Measurements from ENCODE around the gene ACOXL. TPM values are rescaled to one million over a fixed set of nuclear protein-coding genes. Genes with fewer than 3 reads are reported as not detected.
A peak's percentile ranks its signal among the peaks of the same experiment; 100 is the strongest.

The ACOXL gene
- total RNA-seq, 4 donors from 2014 or later = 0.55 to 5.2 (median 1.1) TPM; not detected in 1

GRCh38 chr2:110858135-110858725, 125.9 kb downstream of the ACOXL start:
- in situ Hi-C loops (cut with MboI; ENCODE audit: low pct_ligation_motif_present in 1 of 4, low pct_unique_long_range_greater_than_20kb in 1 of 4, low sequenced_read_pairs in 3 of 4) (no loop called here), intact Hi-C loops (cut with DNase I; ENCODE audit: low total_unique reads) (no loop called here)
- no peak overlapping the region for H3K4me3 ChIP-seq
- H3K9me3 ChIP-seq = no peaks in the 10 kb centered on the region
- peaks cover 11% of the 10 kb centered on the region for H3K27me3 ChIP-seq
- WGBS, 2 donors (ENCODE audit: low coverage in 1 of 2) = 64 to 82% methylated on average over 6 to 12 of the region's 12 CpGs
- TF ChIP-seq POLR2A (IDR thresholded peaks at IDR 0.05) (no peak), POLR2AphosphoS5 (IDR thresholded peaks at IDR 0.05) (peak in 1 of 3 donors; percentile 58), EP300 (IDR thresholded peaks at IDR 0.05; ENCODE audit: low read depth) (no peak)
- H3K36me3 ChIP-seq = no peaks in the 10 kb centered on the region
- no peaks in the 10 kb centered on the region for H3K4me1 ChIP-seq
- H3K27ac ChIP-seq = peak overlapping the region in 1 of 4 donors; percentile 42
- DNase-seq = peak; percentile 54

DNA sequence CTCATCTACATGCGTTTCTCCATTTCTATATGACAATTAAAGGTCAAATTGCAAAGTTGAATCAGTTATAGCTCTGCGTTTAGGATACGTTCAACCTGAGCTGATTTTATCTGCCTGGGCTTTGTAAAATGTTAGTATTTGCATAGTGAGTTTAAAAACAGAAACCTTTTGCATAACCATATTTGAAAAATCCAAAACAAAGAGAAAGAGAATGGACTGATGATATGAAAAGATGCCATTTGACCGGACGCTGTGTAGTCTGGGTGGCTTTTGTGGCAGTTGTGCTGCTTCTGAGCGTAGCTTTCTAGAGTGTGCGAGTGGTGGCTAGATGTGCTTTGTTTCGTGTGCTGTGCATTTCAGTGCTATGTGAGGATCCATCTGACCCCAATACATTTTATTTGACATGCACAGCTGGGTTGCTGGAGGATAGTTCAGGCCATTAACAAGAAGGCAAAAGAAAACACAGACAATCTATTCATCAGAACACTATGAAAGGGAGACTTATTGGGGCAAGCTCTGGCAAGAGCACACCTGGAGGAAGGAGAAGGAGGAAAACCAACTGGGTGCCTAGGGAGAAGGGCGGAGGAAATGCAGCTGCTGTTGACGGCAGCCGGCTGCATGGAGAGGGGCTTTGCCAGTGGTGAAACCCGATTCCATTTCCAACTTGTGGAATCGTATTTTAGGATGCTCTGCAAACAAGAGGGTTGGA, 126.8 kb downstream of the ACOXL start:
- no peaks in the 10 kb centered on the region for H3K36me3 ChIP-seq
- no peak overlapping the region for H3K4me3 ChIP-seq
- no peaks in the 10 kb centered on the region for H3K4me1 ChIP-seq
- in situ Hi-C loops (cut with MboI; ENCODE audit: low pct_ligation_motif_present in 1 of 4, low pct_unique_long_range_greater_than_20kb in 1 of 4, low sequenced_read_pairs in 3 of 4) = no loop called here
- 61 to 62% methylated on average over 9 to 13 of the region's 13 CpGs for WGBS, 2 donors (ENCODE audit: low coverage in 1 of 2)
- peak overlapping the region in 1 of 4 donors; percentile 42 for H3K27ac ChIP-seq
- peaks cover 11% of the 10 kb centered on the region for H3K27me3 ChIP-seq
- intact Hi-C loops (cut with DNase I; ENCODE audit: low total_unique reads) = no loop called here
- no peak for DNase-seq
- TF ChIP-seq POLR2A (IDR thresholded peaks at IDR 0.05) = no peak
- no peak for TF ChIP-seq EP300 (IDR thresholded peaks at IDR 0.05; ENCODE audit: low read depth)
- TF ChIP-seq POLR2AphosphoS5 (IDR thresholded peaks at IDR 0.05) = no peak
- TF ChIP-seq CTCF (IDR thresholded peaks at IDR 0.05) = no peak
- H3K9me3 ChIP-seq = no peaks in the 10 kb centered on the region

GRCh38 chr2:110860630-110861029, 128.3 kb downstream of the ACOXL start:
- Histone ChIP-seq H3K27ac (no peak overlapping the region), H3K4me1 (no peaks in the 10 kb centered on the region), H3K27me3 (peaks cover 11% of the 10 kb centered on the region), H3K36me3 (no peaks in the 10 kb centered on the region), H3K4me3 (no peak overlapping the region), H3K9me3 (no peaks in the 10 kb centered on the region)
- 84% methylated on average over 8 of the region's 8 CpGs; no CpG with 5 or more reads in 1 of the 2 donors for WGBS, 2 donors (ENCODE audit: low coverage in 1 of 2)
- in situ Hi-C loops (cut with MboI; ENCODE audit: low pct_ligation_motif_present in 1 of 4, low pct_unique_long_range_greater_than_20kb in 1 of 4, low sequenced_read_pairs in 3 of 4) = no loop called here
- TF ChIP-seq CTCF (IDR thresholded peaks at IDR 0.05) (no peak), POLR2AphosphoS5 (IDR thresholded peaks at IDR 0.05) (no peak), POLR2A (IDR thresholded peaks at IDR 0.05) (no peak), EP300 (IDR thresholded peaks at IDR 0.05; ENCODE audit: low read depth) (no peak)
- intact Hi-C loops (cut with DNase I; ENCODE audit: low total_unique reads) = no loop called here
- no peak for DNase-seq

- WGBS, 2 donors (ENCODE audit: low coverage in 1 of 2) = 84 to 91% methylated on average over 9 to 17 of the region's 17 CpGs
- Histone ChIP-seq H3K4me1 (no peaks in the 10 kb centered on the region), H3K4me3 (no peak overlapping the region), H3K36me3 (no peaks in the 10 kb centered on the region), H3K9me3 (no peaks in the 10 kb centered on the region), H3K27me3 (peaks cover 11% of the 10 kb centered on the region), H3K27ac (no peak overlapping the region)
- in situ Hi-C loops (cut with MboI; ENCODE audit: low pct_ligation_motif_present in 1 of 4, low pct_unique_long_range_greater_than_20kb in 1 of 4, low sequenced_read_pairs in 3 of 4) (no loop called here), intact Hi-C loops (cut with DNase I; ENCODE audit: low total_unique reads) (no loop called here)
- DNase-seq = no peak
- TF ChIP-seq POLR2AphosphoS5 (IDR thresholded peaks at IDR 0.05) (no peak), CTCF (IDR thresholded peaks at IDR 0.05) (no peak), EP300 (IDR thresholded peaks at IDR 0.05; ENCODE audit: low read depth) (no peak), POLR2A (IDR thresholded peaks at IDR 0.05) (no peak)
Measured at GRCh38 chr2:110861616-110862260, 129.4 kb downstream of the ACOXL start.

Measured in transverse colon (tissue), 4 donors.